ENCODE results near the gene PIGB. TPM values are rescaled to one million over a fixed set of nuclear protein-coding genes. Genes with fewer than 3 reads are reported as not detected.

PIGB gene
- total RNA-seq, 1 donor from 2014 or later = 12.7 TPM

DNA sequence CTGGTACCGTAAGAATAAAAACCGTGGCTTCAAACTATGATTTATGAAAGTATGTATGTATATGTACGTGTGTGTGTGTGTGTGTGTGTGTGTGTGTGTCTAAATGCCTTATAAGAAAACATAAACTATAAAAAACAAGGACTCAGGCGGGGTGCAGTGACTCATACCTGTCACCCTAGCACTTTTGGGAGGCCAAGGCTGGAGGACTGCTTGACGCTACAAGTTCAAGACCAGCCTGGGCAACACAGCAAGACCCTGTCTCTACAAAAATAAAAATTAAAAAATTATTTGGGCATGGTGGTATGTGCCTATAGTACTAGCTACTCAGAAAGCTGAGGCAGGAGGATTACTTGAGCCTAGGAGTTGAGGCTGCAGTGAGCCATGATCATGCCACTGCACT lies 60.1 kb downstream of the PIGB start:
- peaks cover 12% of the 10 kb centered on the region for H3K36me3 Mint-ChIP-seq (ENCODE audit: low read depth, unreplicated experiment)
- H3K27ac Mint-ChIP-seq (ENCODE audit: unreplicated experiment) = no peak overlapping the region
- H3K4me1 Mint-ChIP-seq (ENCODE audit: unreplicated experiment) = no peaks in the 10 kb centered on the region
- DNase-seq (ENCODE audit: low spot score) = no peak
- H3K4me3 Mint-ChIP-seq (ENCODE audit: unreplicated experiment) = no peak overlapping the region
- H3K9me3 Mint-ChIP-seq (ENCODE audit: unreplicated experiment) = no peaks in the 10 kb centered on the region
- TF ChIP-seq, protein P1, sequence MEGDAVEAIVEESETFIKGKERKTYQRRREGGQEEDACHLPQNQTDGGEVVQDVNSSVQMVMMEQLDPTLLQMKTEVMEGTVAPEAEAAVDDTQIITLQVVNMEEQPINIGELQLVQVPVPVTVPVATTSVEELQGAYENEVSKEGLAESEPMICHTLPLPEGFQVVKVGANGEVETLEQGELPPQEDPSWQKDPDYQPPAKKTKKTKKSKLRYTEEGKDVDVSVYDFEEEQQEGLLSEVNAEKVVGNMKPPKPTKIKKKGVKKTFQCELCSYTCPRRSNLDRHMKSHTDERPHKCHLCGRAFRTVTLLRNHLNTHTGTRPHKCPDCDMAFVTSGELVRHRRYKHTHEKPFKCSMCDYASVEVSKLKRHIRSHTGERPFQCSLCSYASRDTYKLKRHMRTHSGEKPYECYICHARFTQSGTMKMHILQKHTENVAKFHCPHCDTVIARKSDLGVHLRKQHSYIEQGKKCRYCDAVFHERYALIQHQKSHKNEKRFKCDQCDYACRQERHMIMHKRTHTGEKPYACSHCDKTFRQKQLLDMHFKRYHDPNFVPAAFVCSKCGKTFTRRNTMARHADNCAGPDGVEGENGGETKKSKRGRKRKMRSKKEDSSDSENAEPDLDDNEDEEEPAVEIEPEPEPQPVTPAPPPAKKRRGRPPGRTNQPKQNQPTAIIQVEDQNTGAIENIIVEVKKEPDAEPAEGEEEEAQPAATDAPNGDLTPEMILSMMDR (IDR thresholded peaks at IDR 0.05; ENCODE audit: unreplicated experiment) = no peak
- no peaks in the 10 kb centered on the region for H3K27me3 Mint-ChIP-seq (ENCODE audit: unreplicated experiment)

- Mint-ChIP-seq H3K27ac (ENCODE audit: unreplicated experiment) (no peak overlapping the region), H3K27me3 (ENCODE audit: unreplicated experiment) (no peaks in the 10 kb centered on the region), H3K36me3 (ENCODE audit: low read depth, unreplicated experiment) (peaks cover 12% of the 10 kb centered on the region), H3K4me3 (ENCODE audit: unreplicated experiment) (no peak overlapping the region), H3K9me3 (ENCODE audit: unreplicated experiment) (no peaks in the 10 kb centered on the region), H3K4me1 (ENCODE audit: unreplicated experiment) (no peaks in the 10 kb centered on the region)
- DNase-seq (ENCODE audit: low spot score) = no peak
- TF ChIP-seq, protein P1 (IDR thresholded peaks at IDR 0.05; ENCODE audit: unreplicated experiment) = no peak
These were observed 62.6 kb downstream of the PIGB start for GRCh38 chr15:55381595-55381994.

DNA sequence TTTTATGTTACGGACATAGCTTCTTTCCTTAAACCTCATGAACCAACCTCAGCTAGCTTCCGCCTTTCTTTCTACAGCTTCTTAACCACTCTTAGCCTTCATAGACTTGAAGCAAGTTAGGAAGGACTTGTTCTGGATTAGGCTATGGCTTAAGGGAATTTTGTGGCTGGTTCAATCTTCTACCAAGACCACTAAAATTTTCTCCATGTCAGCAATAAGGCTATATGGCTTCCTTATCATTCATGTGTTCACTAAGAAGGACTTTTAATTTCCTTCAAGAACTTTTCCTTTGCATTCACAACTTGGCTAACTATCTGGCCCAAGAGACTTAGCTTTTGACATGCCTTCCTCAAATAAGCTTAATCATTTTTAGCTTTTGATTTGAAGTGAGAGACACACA lies 64.7 kb downstream of the PIGB start:
- TF ChIP-seq, protein P1 (IDR thresholded peaks at IDR 0.05; ENCODE audit: unreplicated experiment) = no peak
- Mint-ChIP-seq H3K27ac (ENCODE audit: unreplicated experiment) (no peak overlapping the region), H3K36me3 (ENCODE audit: low read depth, unreplicated experiment) (peaks cover 12% of the 10 kb centered on the region), H3K4me3 (ENCODE audit: unreplicated experiment) (no peak overlapping the region), H3K27me3 (ENCODE audit: unreplicated experiment) (no peaks in the 10 kb centered on the region), H3K4me1 (ENCODE audit: unreplicated experiment) (no peaks in the 10 kb centered on the region), H3K9me3 (ENCODE audit: unreplicated experiment) (no peaks in the 10 kb centered on the region)
- DNase-seq (ENCODE audit: low spot score) = no peak

DNA sequence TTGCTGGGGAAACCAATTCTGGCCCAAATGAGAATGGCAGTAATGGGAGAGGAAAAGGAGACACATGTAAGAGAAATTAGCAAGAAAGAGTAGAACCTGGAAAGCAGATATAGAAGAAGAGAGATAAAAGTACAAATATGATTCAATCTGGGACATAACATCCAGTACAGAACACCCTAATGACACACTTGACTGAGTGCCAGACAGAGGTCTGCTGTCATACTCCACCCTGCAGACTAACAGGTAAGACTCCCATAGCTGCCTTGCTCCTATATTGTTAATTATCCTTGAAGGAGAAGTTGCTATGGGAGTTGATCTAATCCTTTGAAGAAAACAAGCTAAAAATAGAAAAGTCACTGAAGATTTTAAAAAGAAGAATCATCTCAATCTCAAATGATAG lies 68.0 kb downstream of the PIGB start:
- H3K27me3 Mint-ChIP-seq (ENCODE audit: unreplicated experiment) = no peaks in the 10 kb centered on the region
- H3K9me3 Mint-ChIP-seq (ENCODE audit: unreplicated experiment) = no peaks in the 10 kb centered on the region
- no peak overlapping the region for H3K27ac Mint-ChIP-seq (ENCODE audit: unreplicated experiment)
- no peak for DNase-seq (ENCODE audit: low spot score)
- H3K4me1 Mint-ChIP-seq (ENCODE audit: unreplicated experiment) = no peaks in the 10 kb centered on the region
- H3K36me3 Mint-ChIP-seq (ENCODE audit: low read depth, unreplicated experiment) = peaks cover 12% of the 10 kb centered on the region
- TF ChIP-seq, protein P1 (IDR thresholded peaks at IDR 0.05; ENCODE audit: unreplicated experiment) = no peak
- H3K4me3 Mint-ChIP-seq (ENCODE audit: unreplicated experiment) = no peak overlapping the region

DNA sequence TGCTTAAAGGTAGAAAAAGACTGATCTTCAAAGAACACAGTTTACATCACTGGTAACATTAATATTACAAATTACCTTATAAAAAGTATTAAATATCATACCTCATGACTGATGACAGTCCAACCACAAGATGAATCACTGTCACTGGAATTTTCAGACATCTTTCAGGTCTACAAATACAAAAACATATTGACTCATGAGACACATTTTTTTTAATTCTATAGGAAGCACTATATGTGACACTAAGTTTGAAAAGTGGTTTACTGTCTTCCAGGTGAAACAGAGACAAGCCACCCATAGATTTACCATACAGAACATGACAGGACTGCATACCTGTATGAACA lies 70.2 kb downstream of the PIGB start:
- no peak for DNase-seq (ENCODE audit: low spot score)
- TF ChIP-seq, protein P1 (IDR thresholded peaks at IDR 0.05; ENCODE audit: unreplicated experiment) = no peak
- no peak overlapping the region for H3K4me3 Mint-ChIP-seq (ENCODE audit: unreplicated experiment)
- no peaks in the 10 kb centered on the region for H3K36me3 Mint-ChIP-seq (ENCODE audit: low read depth, unreplicated experiment)
- H3K4me1 Mint-ChIP-seq (ENCODE audit: unreplicated experiment) = no peaks in the 10 kb centered on the region
- no peaks in the 10 kb centered on the region for H3K9me3 Mint-ChIP-seq (ENCODE audit: unreplicated experiment)
- H3K27me3 Mint-ChIP-seq (ENCODE audit: unreplicated experiment) = no peaks in the 10 kb centered on the region
- H3K27ac Mint-ChIP-seq (ENCODE audit: unreplicated experiment) = no peak overlapping the region
